Fibroblast of skin of left biceps (primary cell): Measurements from ENCODE around the gene OR8B2.
"Not testable (repeated sequence)": the region's sequence is repeated elsewhere in the genome, so short reads cannot be mapped to it uniquely, and the experiment has no call there.

Source experiments
- DNase-seq, 2 experiments: peaks; one replicate each; pipeline ENCODE4 v3.0.0-alpha.2; 2013; ENCODE audit warnings: low read depth in 2 of 2

Gene OR8B2

GRCh38 chr11:124384399-124384798 is at the start of gene OR8B2:
Gene OR8B2, minus strand, starts transcription at chr11:124384499. Its CDS starts 1,156 bp downstream, at chr11:124383343.
- no peak for DNase-seq

- DNase-seq = no peak
Measured at GRCh38 chr11:124429599-124429998, 45.3 kb upstream of the OR8B2 start.

- no peak for DNase-seq
Measured at GRCh38 chr11:124424384-124424921, 40.2 kb upstream of the OR8B2 start, which contains the start of gene OR8B4. Gene OR8B4, minus strand, starts transcription at chr11:124424871. Its CDS starts 0 bp downstream, at chr11:124424871.

GRCh38 chr11:124421043-124421442 is 36.7 kb upstream of the OR8B2 start:
- no peak for DNase-seq

GRCh38 chr11:124415356-124415923 is 31.1 kb upstream of the OR8B2 start:
- peak in 1 of 2 experiments; percentile 8 for DNase-seq

GRCh38 chr11:124409906-124410305 is 25.6 kb upstream of the OR8B2 start:
- no peak for DNase-seq

GRCh38 chr11:124405581-124405980 is 21.3 kb upstream of the OR8B2 start:
- no peak for DNase-seq

GRCh38 chr11:124403186-124403585 is 18.9 kb upstream of the OR8B2 start:
- not testable (repeated sequence) for DNase-seq

- DNase-seq = peak; percentile 36 to 48
Measured at GRCh38 chr11:124402326-124402922, 18.1 kb upstream of the OR8B2 start.

GRCh38 chr11:124398924-124399323 is 14.6 kb upstream of the OR8B2 start, which contains the start of gene OR8B3:
Gene OR8B3, minus strand, starts transcription at chr11:124399024. Its CDS starts 1,673 bp downstream, at chr11:124397351.
- no peak for DNase-seq

- DNase-seq = not testable (repeated sequence)
Measured at GRCh38 chr11:124396847-124397246, 12.5 kb upstream of the OR8B2 start.

- no peak for DNase-seq
Measured at GRCh38 chr11:124394408-124394807, 10.1 kb upstream of the OR8B2 start.

GRCh38 chr11:124382857-124383256 is 1.4 kb downstream of the OR8B2 start:
- DNase-seq = not testable (repeated sequence)

GRCh38 chr11:124380585-124380984 is 3.7 kb downstream of the OR8B2 start:
- DNase-seq = no peak

GRCh38 chr11:124376280-124376679 is 8.0 kb downstream of the OR8B2 start:
- no peak for DNase-seq

- no peak for DNase-seq
Measured at GRCh38 chr11:124359566-124359965, 24.7 kb downstream of the OR8B2 start.

- DNase-seq = no peak
Measured at GRCh38 chr11:124346311-124346955, 37.9 kb downstream of the OR8B2 start.

- DNase-seq = no peak
Measured at GRCh38 chr11:124344346-124344745, 40.0 kb downstream of the OR8B2 start.

GRCh38 chr11:124340142-124340447 is 44.2 kb downstream of the OR8B2 start:
- DNase-seq = no peak

GRCh38 chr11:124339396-124340141 is 44.7 kb downstream of the OR8B2 start:
- DNase-seq = no peak
